NB4 (cell line): Measurements from ENCODE around the gene PTGS2.

Experiments used
- DNase-seq: peaks from one replicate; pipeline ENCODE4 v3.0.0; 2010; ENCODE audit warnings: low read depth
- H3K4me3 ChIP-seq: one replicate; pipeline ENCODE4 v1.5.1; 2011; ENCODE audit warnings: mild to moderate bottlenecking, low read depth, low read length, moderate library complexity
- CTCF ChIP-seq: IDR thresholded peaks from one replicate; pipeline ENCODE4 v1.5.1; 2012; ENCODE audit warnings: low read depth, low read length
- MAX ChIP-seq: IDR thresholded peaks from 2 replicates; pipeline ENCODE4 v1.6.1; 2011; ENCODE audit warnings: low read depth, low read length
- MYC ChIP-seq: IDR thresholded peaks from 2 replicates; pipeline ENCODE4 v1.6.1; 2011; ENCODE audit warnings: low read depth, low read length
- POLR2A ChIP-seq: IDR thresholded peaks from 2 replicates; pipeline ENCODE4 v1.6.1; 2011; ENCODE audit warnings: mild to moderate bottlenecking; ENCODE audit not compliant: insufficient read length; ENCODE audit errors: extremely low read depth

Gene PTGS2

GRCh38 chr1:186662752-186663151, 17.5 kb downstream of the PTGS2 start:
- DNase-seq, result no peak
- no peak overlapping the region for H3K4me3 ChIP-seq
- TF ChIP-seq POLR2A (no peak), CTCF (no peak), MAX (no peak)

GRCh38 chr1:186659890-186660341, 20.3 kb downstream of the PTGS2 start:
- DNase-seq, result no peak
- no peak overlapping the region for H3K4me3 ChIP-seq
- no peak for TF ChIP-seq CTCF
- no peak for TF ChIP-seq POLR2A
- TF ChIP-seq MAX, result no peak
- TF ChIP-seq MYC, result no peak

- DNase-seq, result no peak
- H3K4me3 ChIP-seq, result no peak overlapping the region
- TF ChIP-seq POLR2A (no peak), CTCF (no peak), MAX (no peak), MYC (no peak)
Measured at GRCh38 chr1:186658999-186659398, 21.2 kb downstream of the PTGS2 start.

- no peak for TF ChIP-seq CTCF
- no peak for TF ChIP-seq MAX
- no peak for TF ChIP-seq POLR2A
- no peak overlapping the region for H3K4me3 ChIP-seq
- DNase-seq, result no peak
Measured at GRCh38 chr1:186657481-186657880, 22.7 kb downstream of the PTGS2 start.

- DNase-seq, result no peak
- no peak overlapping the region for H3K4me3 ChIP-seq
Measured at GRCh38 chr1:186655876-186656275, 24.3 kb downstream of the PTGS2 start.

More at GRCh38 chr1:186655876-186656275, 24.3 kb downstream of the PTGS2 start:
- no peak for TF ChIP-seq MAX
- TF ChIP-seq MYC, result no peak
- no peak for TF ChIP-seq CTCF
- TF ChIP-seq POLR2A, result no peak
